ENCODE data around the gene PRKCZ.

DNA sequence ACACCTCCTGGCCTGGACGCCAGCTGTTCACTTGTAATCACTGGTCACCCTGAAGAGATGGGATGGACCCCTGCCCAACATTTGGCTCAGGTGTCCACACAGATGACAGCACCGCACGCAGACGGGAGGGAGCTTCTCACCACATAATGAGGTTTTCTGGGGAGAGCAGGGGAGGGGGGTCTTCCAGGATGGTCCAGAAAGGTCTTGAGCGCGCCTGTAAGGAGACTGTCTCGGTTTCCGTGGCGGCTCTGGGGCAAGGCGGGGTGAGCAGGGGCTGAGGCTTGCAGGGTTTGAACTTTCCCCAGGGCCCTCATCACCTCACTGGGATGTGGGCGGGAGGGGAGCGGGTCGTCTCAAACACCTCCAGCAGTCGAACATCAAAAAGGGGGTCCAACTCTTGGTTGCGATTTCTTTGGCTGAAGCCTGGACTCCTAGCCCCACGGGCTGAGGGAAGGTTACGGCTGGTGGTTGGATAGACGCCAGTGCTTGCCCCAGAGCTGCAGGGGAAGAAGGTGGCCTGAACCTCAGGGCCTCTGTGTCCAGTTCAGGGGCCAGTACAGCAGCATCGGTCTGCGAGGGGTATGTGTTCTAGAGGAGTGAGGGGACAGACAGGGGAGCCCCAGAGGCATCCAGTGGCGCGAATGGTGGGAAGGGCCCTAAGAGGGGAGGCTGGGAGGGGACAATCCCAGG, 53.8 kb downstream of the PRKCZ start:
- TF ChIP-seq, protein P1, sequence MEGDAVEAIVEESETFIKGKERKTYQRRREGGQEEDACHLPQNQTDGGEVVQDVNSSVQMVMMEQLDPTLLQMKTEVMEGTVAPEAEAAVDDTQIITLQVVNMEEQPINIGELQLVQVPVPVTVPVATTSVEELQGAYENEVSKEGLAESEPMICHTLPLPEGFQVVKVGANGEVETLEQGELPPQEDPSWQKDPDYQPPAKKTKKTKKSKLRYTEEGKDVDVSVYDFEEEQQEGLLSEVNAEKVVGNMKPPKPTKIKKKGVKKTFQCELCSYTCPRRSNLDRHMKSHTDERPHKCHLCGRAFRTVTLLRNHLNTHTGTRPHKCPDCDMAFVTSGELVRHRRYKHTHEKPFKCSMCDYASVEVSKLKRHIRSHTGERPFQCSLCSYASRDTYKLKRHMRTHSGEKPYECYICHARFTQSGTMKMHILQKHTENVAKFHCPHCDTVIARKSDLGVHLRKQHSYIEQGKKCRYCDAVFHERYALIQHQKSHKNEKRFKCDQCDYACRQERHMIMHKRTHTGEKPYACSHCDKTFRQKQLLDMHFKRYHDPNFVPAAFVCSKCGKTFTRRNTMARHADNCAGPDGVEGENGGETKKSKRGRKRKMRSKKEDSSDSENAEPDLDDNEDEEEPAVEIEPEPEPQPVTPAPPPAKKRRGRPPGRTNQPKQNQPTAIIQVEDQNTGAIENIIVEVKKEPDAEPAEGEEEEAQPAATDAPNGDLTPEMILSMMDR (IDR thresholded peaks at IDR 0.05; ENCODE audit: low read depth, low read length, missing input control): no peak
- TF ChIP-seq, protein P2, sequence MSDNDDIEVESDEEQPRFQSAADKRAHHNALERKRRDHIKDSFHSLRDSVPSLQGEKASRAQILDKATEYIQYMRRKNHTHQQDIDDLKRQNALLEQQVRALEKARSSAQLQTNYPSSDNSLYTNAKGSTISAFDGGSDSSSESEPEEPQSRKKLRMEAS (IDR thresholded peaks at IDR 0.05): no peak
- TF ChIP-seq EGR1 (IDR thresholded peaks at IDR 0.05; ENCODE audit: low read depth in 2 of 2): no peak
